NCI-H128 (cell line): ENCODE results near the gene CDC42BPG.
"Not testable (repeated sequence)": the region's sequence is repeated elsewhere in the genome, so short reads cannot be mapped to it uniquely, and the experiment has no call there.

Experiments
- DNase-seq: peaks from one replicate; lab custom pipeline; 2025; ENCODE audit not compliant: unreplicated experiment; lab: John Stamatoyannopoulos, UW

Gene CDC42BPG

GRCh38 chr11:64849598-64850356 is 5.3 kb upstream of the CDC42BPG start:
- DNase-seq: no peak

DNA sequence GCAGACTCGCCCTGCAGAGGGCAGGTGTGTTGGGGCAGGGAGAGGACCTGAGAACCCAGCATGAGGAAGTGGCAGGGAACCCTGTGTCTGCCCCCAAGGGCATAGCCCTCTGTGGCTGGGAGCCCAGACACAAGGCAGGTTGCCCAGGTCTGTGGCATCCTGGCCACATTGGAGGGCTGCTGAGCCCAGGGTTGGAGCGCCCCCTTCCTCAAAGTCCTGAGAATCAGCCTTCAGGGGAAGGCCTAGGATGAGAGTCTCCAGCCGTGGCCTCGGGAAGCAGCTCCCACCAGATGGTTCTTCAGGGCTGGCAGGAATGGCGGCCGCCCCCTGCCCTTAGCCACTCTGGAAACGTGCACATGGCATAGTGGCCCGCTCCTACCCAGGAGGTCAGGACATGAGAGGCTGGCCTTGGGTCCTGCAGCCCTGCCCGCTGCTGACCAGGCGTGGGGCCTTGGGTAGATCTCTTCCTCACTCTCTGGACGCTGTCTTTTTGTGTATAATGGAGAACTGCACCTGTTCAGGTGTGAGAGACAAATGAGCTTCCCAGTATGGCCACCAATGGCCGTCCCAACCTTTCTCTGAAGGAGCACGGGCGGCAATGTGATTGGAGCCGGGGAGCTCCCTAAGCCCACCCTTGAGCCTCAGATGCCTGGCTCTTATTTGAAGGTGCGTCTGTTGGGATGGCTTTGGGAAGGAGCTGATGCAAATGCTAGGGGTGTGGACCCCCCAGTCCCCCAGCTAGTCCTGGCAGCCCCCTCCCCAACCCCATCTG is 4.6 kb upstream of the CDC42BPG start:
- DNase-seq: no peak

GRCh38 chr11:64848214-64848825 is 3.9 kb upstream of the CDC42BPG start:
- no peak for DNase-seq

DNA sequence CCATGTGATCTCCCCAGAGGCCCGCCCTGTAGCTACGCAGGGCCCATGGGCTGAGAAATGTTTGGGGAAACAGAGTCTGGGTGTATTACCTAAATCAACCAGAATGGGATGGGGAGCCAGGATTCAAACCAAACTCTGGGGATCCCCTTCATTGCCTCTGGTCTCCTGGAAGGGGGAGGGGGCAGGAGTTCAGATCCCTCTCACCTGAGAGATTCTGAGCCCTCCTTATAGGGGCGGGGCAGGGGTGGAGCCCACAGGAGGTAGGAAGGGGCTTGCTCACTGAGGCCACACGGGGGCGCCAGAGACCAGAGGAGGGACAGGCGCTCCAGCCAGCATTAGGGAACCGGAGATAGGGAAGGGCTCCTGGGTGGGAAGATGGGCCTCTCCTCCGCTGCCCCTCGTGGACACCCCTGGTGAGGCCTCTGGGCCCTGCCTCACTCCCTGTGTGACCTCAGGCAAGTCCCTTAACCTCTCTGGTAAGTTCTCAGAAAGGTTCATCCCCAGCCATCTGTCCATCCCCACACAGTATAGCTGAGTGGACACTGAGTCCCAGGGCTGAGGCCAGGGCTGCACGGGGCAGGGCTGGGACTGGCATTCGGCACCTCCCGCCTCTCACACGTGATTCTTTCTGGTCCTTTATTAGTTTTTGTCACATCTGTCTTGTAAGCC is 2.7 kb upstream of the CDC42BPG start:
- peak; percentile 97 for DNase-seq

DNA sequence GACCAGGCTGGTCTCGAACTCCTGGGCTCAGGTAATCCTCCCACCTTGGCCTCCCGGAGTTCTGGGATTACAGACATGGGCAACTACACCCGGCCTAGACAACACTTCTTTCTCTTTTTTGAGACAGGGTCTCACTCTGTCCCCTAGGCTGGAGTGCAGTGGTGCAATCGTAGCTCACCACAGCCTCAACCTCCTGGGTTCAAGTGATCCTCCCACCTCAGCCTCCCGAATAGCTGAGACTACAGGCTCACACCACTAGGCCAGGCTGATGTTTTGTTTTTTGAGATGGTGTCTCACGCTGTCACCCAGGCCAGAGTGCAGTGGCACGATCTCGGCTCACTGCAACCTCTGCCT is 1.3 kb upstream of the CDC42BPG start:
- not testable (repeated sequence) for DNase-seq

GRCh38 chr11:64845129-64845775 is 799 bp upstream of the CDC42BPG start:
- no peak for DNase-seq

GRCh38 chr11:64843686-64844329 is 645 bp downstream of the CDC42BPG start:
- no peak for DNase-seq

GRCh38 chr11:64842851-64843685 is 1.4 kb downstream of the CDC42BPG start:
- no peak for DNase-seq

DNA sequence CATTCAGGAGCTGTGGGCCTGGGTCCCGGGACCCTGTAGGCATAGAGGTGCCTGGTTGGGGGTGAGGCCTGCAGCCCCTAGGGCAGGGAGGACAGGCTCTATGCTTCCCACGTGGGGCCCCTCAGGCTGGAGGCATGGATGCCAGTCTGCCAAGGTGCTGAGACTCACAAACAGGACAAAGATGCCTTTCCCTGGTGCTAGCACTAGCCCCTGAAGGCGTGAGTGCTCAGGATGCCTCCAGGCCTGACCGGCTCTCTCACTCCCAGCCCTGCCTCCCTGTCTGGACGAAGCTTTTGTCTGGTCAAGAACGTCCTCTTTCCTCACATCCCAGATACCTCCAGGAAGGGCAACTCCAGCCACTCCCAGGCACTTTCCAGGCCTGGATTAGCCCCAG is 2.1 kb downstream of the CDC42BPG start:
- DNase-seq: no peak

DNA sequence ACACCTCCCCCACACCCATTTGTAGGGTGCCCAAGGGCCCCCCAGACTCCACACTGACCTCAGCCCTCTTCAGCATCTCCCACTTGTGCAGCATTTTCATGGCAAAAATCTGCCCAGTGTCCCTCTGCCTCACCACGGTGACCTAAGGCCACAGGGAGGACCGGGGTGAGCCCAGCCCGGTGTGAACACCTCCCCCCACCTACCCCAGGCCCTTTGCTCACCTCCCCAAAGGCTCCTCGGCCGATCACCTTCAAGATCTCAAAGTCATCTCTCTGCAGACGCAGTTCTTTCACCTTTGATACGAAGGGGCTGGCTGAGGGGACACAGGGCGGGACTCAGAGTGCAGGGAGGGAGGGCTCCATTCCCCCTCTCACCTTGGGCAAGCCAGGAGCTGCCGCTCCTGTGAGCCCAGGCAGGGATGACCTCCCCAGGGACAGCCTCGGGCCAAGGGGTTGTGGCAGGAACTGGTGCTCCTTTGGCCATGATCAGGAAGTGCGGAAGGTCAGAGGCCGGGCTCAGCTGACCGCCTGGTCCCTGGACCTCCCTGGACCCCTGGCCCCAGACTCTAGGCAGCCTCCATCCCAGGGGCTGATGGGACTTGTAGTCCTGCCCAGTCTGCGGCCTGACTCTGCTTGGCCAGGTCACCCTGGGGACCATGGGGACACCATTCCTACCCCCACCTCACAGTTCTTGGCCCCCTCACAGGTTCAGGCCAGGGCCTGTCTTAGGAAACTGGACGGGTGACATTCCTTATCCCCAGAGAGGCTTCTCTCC is 2.7 kb downstream of the CDC42BPG start:
- no peak for DNase-seq

DNA sequence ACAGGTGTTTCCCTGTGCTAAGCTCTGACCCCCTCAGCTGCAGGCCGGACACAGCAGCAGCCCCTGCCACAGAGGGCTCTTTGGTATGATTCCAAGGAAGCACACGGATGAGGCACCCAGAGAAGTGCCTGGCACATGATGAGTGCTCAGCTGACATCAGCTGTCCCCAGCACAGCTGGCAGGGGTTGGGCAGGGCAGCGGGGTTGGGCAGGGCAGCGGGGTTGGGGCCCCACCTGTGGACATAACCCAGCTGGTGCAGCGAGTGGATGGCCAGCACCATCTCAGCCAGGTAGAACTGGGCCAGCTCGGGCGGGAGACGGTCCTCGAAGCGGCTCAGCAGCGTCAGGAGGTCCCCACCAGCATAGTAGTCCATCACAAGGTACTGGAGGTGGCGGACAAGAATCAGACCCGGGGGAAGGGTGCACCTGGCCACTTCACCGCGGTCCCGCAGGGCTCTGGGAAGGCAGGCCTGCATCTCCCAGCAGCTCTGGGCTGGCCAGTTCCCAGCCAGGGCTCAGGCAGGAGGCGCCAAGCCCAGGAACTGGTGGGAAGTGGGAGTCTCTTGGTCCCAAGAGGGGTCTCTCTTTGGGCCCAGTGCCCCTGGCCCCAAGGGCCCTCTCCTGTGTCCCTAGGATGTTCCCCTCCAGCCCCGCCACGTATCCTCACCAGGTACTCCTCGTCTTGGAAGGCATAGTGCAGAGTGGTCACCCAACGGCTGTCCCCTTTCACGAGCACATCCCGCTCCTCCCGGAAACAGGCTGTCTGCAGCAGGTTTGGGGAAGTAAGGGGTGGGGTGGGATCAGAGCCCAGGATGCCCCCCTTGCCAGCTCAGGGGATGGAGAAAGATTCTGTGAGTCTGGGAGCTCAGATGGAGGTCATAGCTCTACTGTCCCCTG is 4.3 kb downstream of the CDC42BPG start:
- DNase-seq: no peak

DNA sequence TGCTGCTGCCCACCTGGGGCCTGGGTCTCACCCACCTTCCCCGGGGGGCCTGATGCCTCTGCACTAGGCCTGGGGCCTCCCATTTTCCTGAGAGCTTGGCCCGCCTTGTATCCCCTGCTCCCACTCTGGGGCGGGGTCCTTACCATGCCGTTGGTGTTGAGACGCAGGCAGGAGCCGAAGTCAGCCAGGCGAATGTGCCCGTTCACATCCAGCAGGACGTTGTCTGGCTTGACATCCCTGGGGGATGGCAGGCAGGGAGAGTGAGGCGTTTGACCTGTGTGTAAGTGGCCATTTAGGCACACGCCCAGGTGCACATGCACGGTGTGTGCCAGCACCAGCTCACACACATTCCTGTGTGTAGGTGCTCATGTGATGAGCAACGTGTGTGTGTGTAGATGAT is 5.1 kb downstream of the CDC42BPG start:
- no peak for DNase-seq

GRCh38 chr11:64838600-64839334 is 5.7 kb downstream of the CDC42BPG start:
- no peak for DNase-seq

GRCh38 chr11:64837887-64838351 is 6.5 kb downstream of the CDC42BPG start:
- DNase-seq: no peak

DNA sequence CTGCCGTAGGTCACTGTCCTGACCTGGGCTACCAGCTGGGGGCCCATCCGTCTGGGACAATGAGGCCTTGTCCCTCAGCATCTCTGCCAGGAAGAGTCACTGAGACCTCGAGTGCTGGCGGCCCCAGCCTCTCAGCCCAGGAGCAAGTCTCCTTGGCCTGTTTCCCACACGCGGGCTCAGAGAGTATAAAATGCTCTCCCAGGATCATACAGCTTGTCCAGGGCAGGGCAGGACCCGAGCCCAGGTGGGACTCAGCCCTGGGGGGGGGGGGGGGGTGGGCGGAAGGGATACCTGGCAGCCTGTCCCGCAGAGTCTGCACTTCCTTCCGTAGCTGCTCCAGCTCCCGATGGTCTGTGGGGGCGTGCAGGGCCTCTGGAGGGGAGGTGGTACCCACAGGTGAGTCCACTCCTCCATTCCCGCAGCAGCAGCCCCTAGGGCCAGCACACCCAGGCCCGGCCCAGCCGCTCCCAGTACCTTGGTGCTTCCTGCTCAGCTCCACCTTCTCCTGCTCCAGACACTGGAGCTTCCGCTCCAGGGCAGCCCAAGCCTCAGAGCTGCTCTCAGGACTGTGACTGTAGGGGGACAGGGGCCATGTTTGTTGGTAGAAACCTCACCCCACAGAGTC is 7.9 kb downstream of the CDC42BPG start:
- DNase-seq: no peak

GRCh38 chr11:64835616-64836447 is 8.6 kb downstream of the CDC42BPG start:
- DNase-seq: no peak
